ENCODE measurements around the gene SPEN. TPM values are rescaled to one million over a fixed set of nuclear protein-coding genes. Genes with fewer than 3 reads are reported as not detected.

Gene SPEN
- total RNA-seq, 3 donors from 2014 or later = 48.7 to 60.3 (median 50.6) TPM

DNA sequence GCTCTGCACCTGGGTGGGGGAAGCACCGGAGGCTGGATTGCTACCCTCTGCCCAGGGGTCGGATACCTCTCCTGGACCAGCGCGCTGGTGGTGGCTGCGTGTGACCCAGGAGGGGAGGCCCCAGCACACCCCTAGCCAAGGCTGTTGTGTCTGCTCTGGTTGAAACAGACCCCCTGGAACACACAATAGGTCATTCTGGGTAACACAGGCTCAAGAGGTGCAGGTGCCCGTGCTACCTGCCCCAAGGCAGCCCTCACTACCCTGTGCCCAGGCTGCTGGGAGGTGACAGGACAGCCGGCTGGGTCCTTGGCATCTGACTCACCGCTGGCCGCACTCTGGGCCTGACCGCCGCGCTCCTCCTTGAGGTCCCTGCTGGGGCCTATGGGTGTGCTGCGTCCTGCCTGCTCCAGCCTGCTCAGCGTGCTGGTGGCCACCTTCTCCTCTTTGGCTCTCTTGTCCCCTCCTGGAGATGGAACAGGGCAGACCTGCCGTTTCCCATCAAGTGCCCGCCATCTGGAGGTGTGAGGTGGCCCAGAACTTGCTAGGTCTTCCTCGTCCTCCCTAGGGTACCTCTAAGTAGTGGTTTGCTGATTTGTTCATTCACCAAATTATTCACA lies 98.4 kb downstream of the SPEN start:
- peaks cover 6% of the 10 kb centered on the region for H3K4me1 ChIP-seq (ENCODE audit: low read depth)
- ATAC-seq (no peak), DNase-seq (no peak)
- intact Hi-C loops (cut with DNase I, micrococcal nuclease) = no loop called here
- no peak overlapping the region for H3K4me3 ChIP-seq
- TF ChIP-seq, protein P1, sequence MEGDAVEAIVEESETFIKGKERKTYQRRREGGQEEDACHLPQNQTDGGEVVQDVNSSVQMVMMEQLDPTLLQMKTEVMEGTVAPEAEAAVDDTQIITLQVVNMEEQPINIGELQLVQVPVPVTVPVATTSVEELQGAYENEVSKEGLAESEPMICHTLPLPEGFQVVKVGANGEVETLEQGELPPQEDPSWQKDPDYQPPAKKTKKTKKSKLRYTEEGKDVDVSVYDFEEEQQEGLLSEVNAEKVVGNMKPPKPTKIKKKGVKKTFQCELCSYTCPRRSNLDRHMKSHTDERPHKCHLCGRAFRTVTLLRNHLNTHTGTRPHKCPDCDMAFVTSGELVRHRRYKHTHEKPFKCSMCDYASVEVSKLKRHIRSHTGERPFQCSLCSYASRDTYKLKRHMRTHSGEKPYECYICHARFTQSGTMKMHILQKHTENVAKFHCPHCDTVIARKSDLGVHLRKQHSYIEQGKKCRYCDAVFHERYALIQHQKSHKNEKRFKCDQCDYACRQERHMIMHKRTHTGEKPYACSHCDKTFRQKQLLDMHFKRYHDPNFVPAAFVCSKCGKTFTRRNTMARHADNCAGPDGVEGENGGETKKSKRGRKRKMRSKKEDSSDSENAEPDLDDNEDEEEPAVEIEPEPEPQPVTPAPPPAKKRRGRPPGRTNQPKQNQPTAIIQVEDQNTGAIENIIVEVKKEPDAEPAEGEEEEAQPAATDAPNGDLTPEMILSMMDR (IDR thresholded peaks at IDR 0.05) = no peak
- no peaks in the 10 kb centered on the region for H3K9me3 ChIP-seq
- H3K36me3 ChIP-seq (ENCODE audit: low read depth) = peaks cover 11% of the 10 kb centered on the region

DNA sequence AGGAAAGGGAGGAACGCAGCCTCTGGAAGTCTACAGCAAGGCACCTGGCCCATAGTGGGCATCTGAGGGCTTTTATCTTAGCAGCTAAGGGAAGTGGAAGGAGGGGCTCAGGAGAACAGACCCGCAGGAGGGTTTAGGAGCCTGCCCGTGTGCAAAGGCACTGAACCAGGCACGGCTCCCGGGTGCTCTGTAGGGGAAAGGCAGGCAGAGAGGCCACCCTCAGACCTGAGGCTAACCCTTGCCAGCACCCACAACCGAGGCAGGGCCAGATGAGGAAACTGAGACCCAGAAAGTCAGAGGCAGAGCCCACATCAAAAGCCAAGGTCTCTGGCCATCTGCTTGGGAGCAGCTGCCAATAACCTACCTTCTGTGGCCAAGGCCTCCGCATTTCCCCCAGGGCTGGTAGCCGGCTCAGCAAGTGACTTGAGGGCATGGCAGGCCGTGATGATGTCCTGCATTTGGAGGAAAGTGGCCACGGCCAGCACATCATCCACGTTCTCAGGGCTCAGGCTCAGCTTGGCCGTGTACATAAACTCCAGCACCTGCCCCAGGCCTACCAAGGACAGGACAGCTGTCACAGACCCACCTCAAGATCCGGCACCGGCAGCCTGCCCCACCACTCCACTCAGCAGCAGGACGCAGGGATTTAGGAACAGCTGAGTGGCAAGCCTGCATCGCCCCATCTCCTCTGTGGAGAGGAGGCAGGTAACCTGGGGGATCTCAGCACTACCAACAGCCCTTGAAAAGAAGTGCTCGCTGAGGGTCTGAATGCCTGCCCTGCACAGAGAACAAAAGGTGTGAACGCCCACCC lies 99.3 kb downstream of the SPEN start:
- no peak for DNase-seq
- H3K4me3 ChIP-seq = no peak overlapping the region
- no peaks in the 10 kb centered on the region for H3K9me3 ChIP-seq
- intact Hi-C loops (cut with DNase I, micrococcal nuclease) = no loop called here
- peaks cover 11% of the 10 kb centered on the region for H3K36me3 ChIP-seq (ENCODE audit: low read depth)
- H3K4me1 ChIP-seq (ENCODE audit: low read depth) = peaks cover 6% of the 10 kb centered on the region
- no peak for ATAC-seq
- TF ChIP-seq, protein P1 (IDR thresholded peaks at IDR 0.05) = no peak

DNA sequence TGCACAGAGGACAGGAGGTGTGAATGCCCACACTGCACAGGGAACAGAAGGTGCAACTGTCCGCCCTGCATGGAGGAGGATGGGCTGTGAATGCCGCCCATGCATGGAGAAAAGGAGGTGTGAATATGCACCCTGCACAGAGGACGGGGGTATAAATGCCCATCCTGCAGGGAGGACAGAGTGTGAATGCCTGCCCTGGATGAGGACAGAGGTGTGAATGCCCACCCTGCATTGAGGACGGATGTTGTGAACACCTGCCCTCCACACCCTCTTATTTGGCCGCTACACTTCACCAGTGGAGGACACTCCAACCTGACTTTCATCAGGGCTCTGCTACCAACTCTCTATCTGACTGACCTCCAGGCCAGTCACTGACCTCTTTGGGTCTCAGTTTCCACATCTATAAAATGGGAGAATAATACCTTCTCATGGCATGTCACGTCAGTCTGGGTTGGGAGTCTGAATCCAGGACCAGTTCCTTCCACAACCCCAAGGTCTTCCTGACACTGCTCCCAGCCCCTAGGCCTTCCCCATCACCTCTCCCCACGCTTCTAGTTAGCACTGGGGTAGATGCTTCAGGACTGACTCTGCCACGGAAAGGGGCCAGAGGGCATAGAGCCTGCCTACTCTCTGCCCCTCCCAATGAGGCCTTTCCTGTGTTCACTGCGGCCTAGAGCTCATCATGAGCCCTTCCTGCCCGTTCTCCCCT lies 100.0 kb downstream of the SPEN start:
- intact Hi-C loops (cut with DNase I, micrococcal nuclease) = no loop called here
- DNase-seq (no peak), ATAC-seq (no peak)
- TF ChIP-seq, protein P1 (IDR thresholded peaks at IDR 0.05) = no peak
- no peak overlapping the region for H3K4me3 ChIP-seq
- no peaks in the 10 kb centered on the region for H3K9me3 ChIP-seq
- peaks cover 9% of the 10 kb centered on the region for H3K36me3 ChIP-seq (ENCODE audit: low read depth)
- H3K4me1 ChIP-seq (ENCODE audit: low read depth) = peaks cover 6% of the 10 kb centered on the region

DNA sequence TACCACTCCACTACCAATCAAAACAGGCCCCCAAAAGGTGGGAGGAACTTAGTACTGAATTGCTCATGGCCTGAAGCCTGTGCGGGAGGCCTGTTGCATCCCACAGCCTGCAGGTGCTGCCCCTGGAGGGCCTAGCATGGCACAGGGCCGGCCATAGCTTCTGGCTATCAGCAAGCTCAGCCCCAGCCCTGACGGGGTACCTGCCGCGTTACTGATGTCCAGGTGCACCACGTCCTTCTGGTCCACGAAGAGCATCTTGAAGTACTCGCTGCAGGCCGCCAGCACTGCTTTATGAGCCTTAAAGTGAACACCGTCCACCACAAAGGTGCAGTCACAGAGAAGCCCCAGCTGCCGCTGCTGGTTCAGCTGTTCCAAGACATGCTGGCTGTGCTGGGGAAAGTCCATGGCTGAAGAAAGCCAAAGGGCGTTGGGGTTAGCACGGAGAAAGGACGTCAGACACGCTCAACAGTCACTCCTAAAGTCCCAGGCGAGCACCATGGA lies 100.6 kb downstream of the SPEN start:
- ATAC-seq (no peak), DNase-seq (no peak)
- TF ChIP-seq, protein P1 (IDR thresholded peaks at IDR 0.05) = no peak
- Histone ChIP-seq H3K4me1 (ENCODE audit: low read depth) (peaks cover 6% of the 10 kb centered on the region), H3K4me3 (no peak overlapping the region), H3K36me3 (ENCODE audit: low read depth) (peaks cover 3% of the 10 kb centered on the region), H3K9me3 (no peaks in the 10 kb centered on the region)
- intact Hi-C loops (cut with DNase I, micrococcal nuclease) = no loop called here

DNA sequence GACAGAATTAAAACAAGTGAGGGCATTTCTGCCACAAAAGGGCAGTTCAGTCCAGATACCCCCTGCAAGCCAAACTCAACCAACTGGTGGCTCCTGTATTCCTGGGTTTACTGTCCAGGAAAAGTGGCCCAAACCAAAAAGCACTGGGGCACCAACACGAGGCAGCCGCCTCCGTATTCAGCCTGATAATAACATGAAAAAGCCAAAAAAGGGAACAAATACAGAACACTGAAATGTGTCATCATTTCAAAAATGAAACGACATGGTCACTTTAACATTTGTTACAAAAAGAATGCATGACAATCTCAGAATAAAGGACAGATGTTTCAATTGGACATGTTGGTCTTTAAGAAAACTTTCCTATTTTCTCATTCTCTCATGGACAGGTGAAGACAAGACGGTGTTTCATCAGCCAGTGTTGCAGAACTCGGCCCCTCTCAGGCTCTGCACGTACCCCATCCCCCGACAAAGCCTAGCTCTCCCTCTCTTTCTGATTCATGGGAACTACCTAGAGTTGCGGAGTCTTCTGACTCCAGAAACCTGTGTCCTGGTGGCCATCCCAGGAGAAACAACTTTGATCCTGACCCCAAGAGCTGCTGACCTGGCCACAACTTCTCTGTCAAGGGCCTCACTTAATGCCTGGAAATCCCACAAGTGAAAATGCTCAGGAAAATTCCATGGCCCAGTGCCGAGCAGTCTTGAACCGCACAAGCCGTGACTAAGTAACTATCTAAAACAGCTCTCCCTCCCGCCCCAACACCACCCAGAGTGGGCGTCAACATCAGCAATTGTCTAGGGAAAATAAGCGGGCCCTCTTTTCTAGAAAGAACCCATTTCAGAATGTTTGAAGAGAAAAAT lies 101.3 kb downstream of the SPEN start:
- peaks cover 7% of the 10 kb centered on the region for H3K4me1 ChIP-seq (ENCODE audit: low read depth)
- H3K36me3 ChIP-seq (ENCODE audit: low read depth) = no peaks in the 10 kb centered on the region
- H3K4me3 ChIP-seq = no peak overlapping the region
- peak; percentile 19 for ATAC-seq
- no peaks in the 10 kb centered on the region for H3K9me3 ChIP-seq
- intact Hi-C loops (cut with DNase I, micrococcal nuclease) = no loop called here
- TF ChIP-seq, protein P1 (IDR thresholded peaks at IDR 0.05) = no peak
- peak in 2 of 3 donors; percentile 49 to 60 for DNase-seq
